HEK293 (cell line): ENCODE measurements around the gene LDLRAD4.

Experiments used
- EGR2 ChIP-seq: fragments of 450-650 bp; formaldehyde crosslinking; IDR thresholded peaks from 2 replicates; pipeline ENCODE4 v1.5.1; 2016; ENCODE audit warnings: low read depth, missing biosample characterization, missing genetic modification characterization
- ZNF555 ChIP-seq: fragments of 450-650 bp; formaldehyde crosslinking; conservative IDR thresholded peaks from 2 replicates; pipeline ENCODE4 v1.5.1; 2017; ENCODE audit warnings: missing biosample characterization, mild to moderate bottlenecking, missing genetic modification characterization, inconsistent platforms
- TF ChIP-seq, protein P1 (sequence below): fragments of 450-650 bp; formaldehyde crosslinking; IDR thresholded peaks from 2 replicates; pipeline ENCODE4 v1.5.1; 2016; ENCODE audit warnings: missing biosample characterization, missing genetic modification characterization

DNA sequence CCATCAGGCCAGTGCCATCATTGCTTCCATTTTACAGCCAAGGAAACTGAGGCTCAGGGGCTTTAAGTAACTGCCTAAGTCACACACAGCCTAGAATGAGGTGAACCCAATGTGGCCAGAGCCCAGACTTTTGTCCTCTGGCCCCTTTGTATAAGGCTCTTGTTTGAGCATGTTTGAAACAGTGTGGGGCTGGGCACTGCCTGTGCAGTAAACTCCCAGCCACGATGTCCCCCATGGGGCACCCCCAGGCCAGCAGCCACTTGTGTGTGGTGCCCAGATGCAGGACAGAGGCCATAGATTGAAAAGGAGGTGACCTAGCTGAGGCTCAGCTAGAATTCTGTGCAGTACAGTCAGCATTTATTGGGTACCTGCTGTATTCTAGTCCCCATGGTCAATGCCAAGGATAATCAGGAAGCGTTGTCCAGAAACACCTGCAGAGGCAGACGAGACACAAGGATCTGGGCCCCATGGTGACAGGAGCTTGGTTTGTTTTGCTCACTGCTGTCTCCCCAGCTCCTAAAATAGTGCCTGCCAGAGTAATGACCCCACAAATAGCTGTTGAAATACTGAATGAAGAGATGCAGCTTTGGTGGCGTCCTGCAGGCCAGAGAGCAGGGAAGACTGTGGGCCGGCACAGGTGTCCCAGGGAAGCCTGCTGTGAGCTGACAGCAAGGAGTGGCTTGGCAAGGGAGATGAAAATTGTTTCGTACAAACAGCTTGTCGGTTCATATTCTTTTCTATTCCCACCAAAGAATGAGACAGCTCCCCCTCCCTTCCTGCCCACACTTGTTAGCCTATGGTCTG is 160.7 kb downstream of the LDLRAD4 start:
- TF ChIP-seq, protein P1, sequence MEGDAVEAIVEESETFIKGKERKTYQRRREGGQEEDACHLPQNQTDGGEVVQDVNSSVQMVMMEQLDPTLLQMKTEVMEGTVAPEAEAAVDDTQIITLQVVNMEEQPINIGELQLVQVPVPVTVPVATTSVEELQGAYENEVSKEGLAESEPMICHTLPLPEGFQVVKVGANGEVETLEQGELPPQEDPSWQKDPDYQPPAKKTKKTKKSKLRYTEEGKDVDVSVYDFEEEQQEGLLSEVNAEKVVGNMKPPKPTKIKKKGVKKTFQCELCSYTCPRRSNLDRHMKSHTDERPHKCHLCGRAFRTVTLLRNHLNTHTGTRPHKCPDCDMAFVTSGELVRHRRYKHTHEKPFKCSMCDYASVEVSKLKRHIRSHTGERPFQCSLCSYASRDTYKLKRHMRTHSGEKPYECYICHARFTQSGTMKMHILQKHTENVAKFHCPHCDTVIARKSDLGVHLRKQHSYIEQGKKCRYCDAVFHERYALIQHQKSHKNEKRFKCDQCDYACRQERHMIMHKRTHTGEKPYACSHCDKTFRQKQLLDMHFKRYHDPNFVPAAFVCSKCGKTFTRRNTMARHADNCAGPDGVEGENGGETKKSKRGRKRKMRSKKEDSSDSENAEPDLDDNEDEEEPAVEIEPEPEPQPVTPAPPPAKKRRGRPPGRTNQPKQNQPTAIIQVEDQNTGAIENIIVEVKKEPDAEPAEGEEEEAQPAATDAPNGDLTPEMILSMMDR (tag by site-specific recombination) = no peak
- no peak for TF ChIP-seq ZNF555
- no peak for TF ChIP-seq EGR2 (tag by site-specific recombination)
